Measurements from ENCODE around the gene CSRP1. TPM values are rescaled to one million over a fixed set of nuclear protein-coding genes. Genes with fewer than 3 reads are reported as not detected.
A peak's percentile ranks its signal among the peaks of the same experiment; 100 is the strongest.

CSRP1 gene
- total and polyA plus RNA-seq, 9 of the 15 experiments (the other 6 are each of a cell fraction or from before 2014, with no cell fraction given): 6.8 to 39.4 (median 23.7) TPM

- TF ChIP-seq ZNF589 (CRISPR knock-in tag; IDR thresholded peaks at IDR 0.05; ENCODE audit: low read depth): peak; percentile 89; the same call in 1 of the 2 replicates
- no peak for TF ChIP-seq ZNF586 (CRISPR knock-in tag; conservative IDR thresholded peaks at IDR 0.05)
- TF ChIP-seq BHLHE40 (IDR thresholded peaks at IDR 0.05; ENCODE audit: low read length): peak; percentile 65
- 0 out of 2 replicates have a peak, but pooled peaks have one; percentile 76 for TF ChIP-seq NFXL1 (CRISPR knock-in tag; IDR thresholded peaks at IDR 0.05)
- no peak for TF ChIP-seq THRAP3 (IDR thresholded peaks at IDR 0.05; ENCODE audit: borderline replicate concordance)
- TF ChIP-seq FOXJ2 (tag; IDR thresholded peaks at IDR 0.05): no peak
- 0 out of 2 replicates have a peak, but pooled peaks have one; percentile 6 for TF ChIP-seq SOX6 (IDR thresholded peaks at IDR 0.05)
- peak; percentile 80; the same call in 1 of the 2 replicates for TF ChIP-seq ERF (CRISPR knock-in tag; IDR thresholded peaks at IDR 0.05)
- TF ChIP-seq, protein P1, sequence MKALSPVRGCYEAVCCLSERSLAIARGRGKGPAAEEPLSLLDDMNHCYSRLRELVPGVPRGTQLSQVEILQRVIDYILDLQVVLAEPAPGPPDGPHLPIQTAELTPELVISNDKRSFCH (CRISPR knock-in tag; IDR thresholded peaks at IDR 0.05): no peak
- TF ChIP-seq, protein P1 (tag; IDR thresholded peaks at IDR 0.05): 0 out of 2 replicates have a peak, but pooled peaks have one; percentile 30
- TF ChIP-seq, protein P2, sequence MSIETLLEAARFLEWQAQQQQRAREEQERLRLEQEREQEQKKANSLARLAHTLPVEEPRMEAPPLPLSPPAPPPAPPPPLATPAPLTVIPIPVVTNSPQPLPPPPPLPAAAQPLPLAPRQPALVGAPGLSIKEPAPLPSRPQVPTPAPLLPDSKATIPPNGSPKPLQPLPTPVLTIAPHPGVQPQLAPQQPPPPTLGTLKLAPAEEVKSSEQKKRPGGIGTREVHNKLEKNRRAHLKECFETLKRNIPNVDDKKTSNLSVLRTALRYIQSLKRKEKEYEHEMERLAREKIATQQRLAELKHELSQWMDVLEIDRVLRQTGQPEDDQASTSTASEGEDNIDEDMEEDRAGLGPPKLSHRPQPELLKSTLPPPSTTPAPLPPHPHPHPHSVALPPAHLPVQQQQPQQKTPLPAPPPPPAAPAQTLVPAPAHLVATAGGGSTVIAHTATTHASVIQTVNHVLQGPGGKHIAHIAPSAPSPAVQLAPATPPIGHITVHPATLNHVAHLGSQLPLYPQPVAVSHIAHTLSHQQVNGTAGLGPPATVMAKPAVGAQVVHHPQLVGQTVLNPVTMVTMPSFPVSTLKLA (conservative IDR thresholded peaks at IDR 0.05): peak in 1 of 2 experiments; percentile 35; a peak in 3 of 4 replicates
- no peak for TF ChIP-seq ZNF717 (CRISPR knock-in tag; IDR thresholded peaks at IDR 0.05)
- no peak for TF ChIP-seq TSC22D4 (tag; IDR thresholded peaks at IDR 0.05)
- no peak for TF ChIP-seq PHF20 (IDR thresholded peaks at IDR 0.05; ENCODE audit: partially characterized antibody)
- TF ChIP-seq ZNF592 (IDR thresholded peaks at IDR 0.05): peak; percentile 52; the same call in 1 of the 2 replicates
- TF ChIP-seq, protein P3, sequence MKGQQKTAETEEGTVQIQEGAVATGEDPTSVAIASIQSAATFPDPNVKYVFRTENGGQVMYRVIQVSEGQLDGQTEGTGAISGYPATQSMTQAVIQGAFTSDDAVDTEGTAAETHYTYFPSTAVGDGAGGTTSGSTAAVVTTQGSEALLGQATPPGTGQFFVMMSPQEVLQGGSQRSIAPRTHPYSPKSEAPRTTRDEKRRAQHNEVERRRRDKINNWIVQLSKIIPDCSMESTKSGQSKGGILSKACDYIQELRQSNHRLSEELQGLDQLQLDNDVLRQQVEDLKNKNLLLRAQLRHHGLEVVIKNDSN (CRISPR knock-in tag; IDR thresholded peaks at IDR 0.05): peak; percentile 14; the same call in 1 of the 2 replicates
- TF ChIP-seq, protein P4, sequence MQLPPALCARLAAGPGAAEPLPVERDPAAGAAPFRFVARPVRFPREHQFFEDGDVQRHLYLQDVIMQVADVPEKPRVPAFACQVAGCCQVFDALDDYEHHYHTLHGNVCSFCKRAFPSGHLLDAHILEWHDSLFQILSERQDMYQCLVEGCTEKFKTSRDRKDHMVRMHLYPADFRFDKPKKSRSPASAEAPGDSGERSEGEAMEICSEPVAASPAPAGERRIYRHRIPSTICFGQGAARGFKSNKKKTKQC (CRISPR knock-in tag; IDR thresholded peaks at IDR 0.05): no peak
- TF ChIP-seq ZNF197 (CRISPR knock-in tag; IDR thresholded peaks at IDR 0.05; ENCODE audit: low read depth): peak; percentile 42; the same call in 1 of the 2 replicates
- TF ChIP-seq KDM5B (IDR thresholded peaks at IDR 0.05; ENCODE audit: insufficient replicate concordance, low read depth, low read length): no peak
- TF ChIP-seq ARID2 (IDR thresholded peaks at IDR 0.05): no peak
- no peak for TF ChIP-seq ZNF778 (CRISPR knock-in tag; IDR thresholded peaks at IDR 0.05)
- no peak for TF ChIP-seq CBX8 (IDR thresholded peaks at IDR 0.05; ENCODE audit: borderline replicate concordance, extremely low read depth, low read depth, low read length, poor library complexity, severe bottlenecking)
Measured at GRCh38 chr1:201554190-201554600, 47.3 kb upstream of the CSRP1 start (continued).
